HL-60 (cell line): ENCODE data around the gene NOTO.

Experiments
- DNase-seq, 2 experiments: peaks; one replicate each; pipeline ENCODE4 v3.0.0-alpha.2; 2010 to 2020; ENCODE audit warnings: low read depth in 1 of 2, low spot score in 1 of 2
- H3K27ac ChIP-seq: fragments of 250-450 bp; sonication (Bioruptor Pico); replicated peaks from 2 replicates; pipeline ENCODE4 v1.5.1; 2020; ENCODE audit warnings: mild to moderate bottlenecking, moderate library complexity
- H3K27me3 ChIP-seq: fragments of 250-450 bp; sonication (Bioruptor Pico); 2 replicates; pipeline ENCODE4 v1.5.1; 2021; ENCODE audit warnings: mild to moderate bottlenecking, moderate library complexity; ENCODE audit not compliant: insufficient read depth, poor library complexity, severe bottlenecking
- H3K4me3 ChIP-seq: replicated peaks from 2 replicates; pipeline ENCODE4 v1.5.1; 2011; ENCODE audit warnings: mild to moderate bottlenecking, control low read depth, low read length; ENCODE audit not compliant: insufficient read depth
- CTCF ChIP-seq: IDR thresholded peaks from one replicate; pipeline ENCODE4 v1.5.1; 2011; ENCODE audit warnings: low read length, control low read depth, inconsistent platforms; ENCODE audit not compliant: insufficient read depth
- GABPA ChIP-seq: IDR thresholded peaks from 2 replicates; pipeline ENCODE4 v1.6.1; 2012; ENCODE audit warnings: low read depth
- POLR2AphosphoS5 ChIP-seq: IDR thresholded peaks from 2 replicates; pipeline ENCODE4 v1.6.1; 2012; ENCODE audit warnings: low read depth
- REST ChIP-seq: IDR thresholded peaks from 2 replicates; pipeline ENCODE4 v1.6.1; 2012; ENCODE audit warnings: low read depth; ENCODE audit not compliant: insufficient replicate concordance
- SPI1 ChIP-seq: IDR thresholded peaks from 2 replicates; pipeline ENCODE4 v1.6.1; 2012; ENCODE audit warnings: low read depth, mild to moderate bottlenecking, borderline replicate concordance

Gene NOTO

GRCh38 chr2:73173781-73174180 is 28.6 kb upstream of the NOTO start:
- no peak overlapping the region for H3K4me3 ChIP-seq
- DNase-seq: no peak
- no peak overlapping the region for H3K27ac ChIP-seq
- H3K27me3 ChIP-seq: peaks cover 35% of the 10 kb centered on the region
- TF ChIP-seq REST (no peak), GABPA (no peak), POLR2AphosphoS5 (no peak), CTCF (no peak), SPI1 (no peak)

- no peak for DNase-seq
- Histone ChIP-seq H3K4me3 (no peak overlapping the region), H3K27me3 (peaks cover 35% of the 10 kb centered on the region)
Observed at GRCh38 chr2:73174244-73174643, 28.1 kb upstream of the NOTO start.

GRCh38 chr2:73174941-73175662 is 27.3 kb upstream of the NOTO start:
- no peak overlapping the region for H3K4me3 ChIP-seq
- TF ChIP-seq SPI1: no peak
- TF ChIP-seq GABPA: no peak
- TF ChIP-seq REST: no peak
- no peak for TF ChIP-seq POLR2AphosphoS5
- TF ChIP-seq CTCF: no peak
- H3K27ac ChIP-seq: no peak overlapping the region
- H3K27me3 ChIP-seq: peaks cover 37% of the 10 kb centered on the region
- DNase-seq: no peak

More at GRCh38 chr2:73174244-73174643, 28.1 kb upstream of the NOTO start:
- TF ChIP-seq REST: no peak
- no peak overlapping the region for H3K27ac ChIP-seq
